ENCODE measurements around the gene GSN. TPM values are rescaled to one million over a fixed set of nuclear protein-coding genes. Genes with fewer than 3 reads are reported as not detected.

GSN gene
- total RNA-seq, 2 experiments from 2014 or later = 2.6 to 2.7 TPM

- POLR2A ChIA-PET = interaction anchor here (1.9 kb wide), 1 partner anchor 55 kb away, joined by 7 read pairs; no protein-coding TSS in a partner anchor
- Histone ChIP-seq H3K9me3 (ENCODE audit: control insufficient read depth in 1 of 2, insufficient read depth in 1 of 2, low read length in 2 of 2) (no peaks in the 10 kb centered on the region), H3K4me3 (ENCODE audit: low read length) (no peak overlapping the region), H3K27ac (ENCODE audit: low read depth in 1 of 2, low read length in 2 of 2) (no peak overlapping the region), H3K36me3 (ENCODE audit: insufficient read depth, low read length) (no peaks in the 10 kb centered on the region), H3K4me1 (ENCODE audit: insufficient read depth, low read length) (peaks cover 25% of the 10 kb centered on the region), H3K27me3 (ENCODE audit: control insufficient read depth in 1 of 2, insufficient read depth in 2 of 2, low read length in 2 of 2) (no peaks in the 10 kb centered on the region)
- H3K27me3 Mint-ChIP-seq = no peaks in the 10 kb centered on the region
- no peak overlapping the region for H3K27ac Mint-ChIP-seq
- H3K36me3 Mint-ChIP-seq (ENCODE audit: low read depth) = no peaks in the 10 kb centered on the region
- CTCF ChIA-PET = interaction anchor here (1.3 to 3.8 kb wide), 16 partner anchors 18 to 705 kb away, joined by 3 to 118 read pairs (median 10); partner anchors contain the start of gene STOM
- intact Hi-C loops (cut with DNase I, micrococcal nuclease) = loop anchor here in 1 of 2 experiments (5.0 kb wide), 1 partner anchor 564 kb away; no protein-coding TSS in a partner anchor
- no peak for ATAC-seq (ENCODE audit: poor library complexity)
- peaks cover 18% of the 10 kb centered on the region for H3K4me1 Mint-ChIP-seq (ENCODE audit: low read depth)
- H3K9me3 Mint-ChIP-seq = no peaks in the 10 kb centered on the region
- DNase-seq = peak in 4 of 14 experiments; percentile 10 to 49 (median 35)
- TF ChIP-seq CTCF (IDR thresholded peaks at IDR 0.05) = no peak
- no peak overlapping the region for H3K4me3 Mint-ChIP-seq
Measured at GRCh38 chr9:121321016-121321503, 53.1 kb downstream of the GSN start.

- Mint-ChIP-seq H3K27me3 (no peaks in the 10 kb centered on the region), H3K4me1 (ENCODE audit: low read depth) (peaks cover 18% of the 10 kb centered on the region), H3K36me3 (ENCODE audit: low read depth) (no peaks in the 10 kb centered on the region), H3K9me3 (no peaks in the 10 kb centered on the region), H3K4me3 (no peak overlapping the region), H3K27ac (no peak overlapping the region)
- intact Hi-C loops (cut with DNase I, micrococcal nuclease) = loop anchor here in 1 of 2 experiments (5.0 kb wide), 1 partner anchor 565 kb away; no protein-coding TSS in a partner anchor
- ATAC-seq (ENCODE audit: poor library complexity) (no peak), DNase-seq (peak in 2 of 14 experiments; percentile 5 to 10)
- H3K36me3 ChIP-seq (ENCODE audit: insufficient read depth, low read length) = no peaks in the 10 kb centered on the region
- TF ChIP-seq CTCF (IDR thresholded peaks at IDR 0.05) = no peak
- no peaks in the 10 kb centered on the region for H3K27me3 ChIP-seq (ENCODE audit: control insufficient read depth in 1 of 2, insufficient read depth in 2 of 2, low read length in 2 of 2)
- H3K9me3 ChIP-seq (ENCODE audit: control insufficient read depth in 1 of 2, insufficient read depth in 1 of 2, low read length in 2 of 2) = no peaks in the 10 kb centered on the region
- H3K27ac ChIP-seq (ENCODE audit: low read depth in 1 of 2, low read length in 2 of 2) = no peak overlapping the region
- ChIA-PET CTCF (interaction anchor here (3.8 kb wide), 1 partner anchor 77 kb away, joined by 118 read pairs; no protein-coding TSS in a partner anchor), POLR2A (no interaction called here)
- H3K4me3 ChIP-seq (ENCODE audit: low read length) = no peak overlapping the region
- peaks cover 25% of the 10 kb centered on the region for H3K4me1 ChIP-seq (ENCODE audit: insufficient read depth, low read length)
Measured at GRCh38 chr9:121322037-121322736, 54.2 kb downstream of the GSN start.

GRCh38 chr9:121322737-121323448 is 54.9 kb downstream of the GSN start:
- H3K27ac ChIP-seq (ENCODE audit: low read depth in 1 of 2, low read length in 2 of 2) = no peak overlapping the region
- H3K4me1 ChIP-seq (ENCODE audit: insufficient read depth, low read length) = peaks cover 25% of the 10 kb centered on the region
- Mint-ChIP-seq H3K9me3 (no peaks in the 10 kb centered on the region), H3K27ac (no peak overlapping the region), H3K4me1 (ENCODE audit: low read depth) (peaks cover 18% of the 10 kb centered on the region), H3K4me3 (no peak overlapping the region), H3K27me3 (no peaks in the 10 kb centered on the region), H3K36me3 (ENCODE audit: low read depth) (no peaks in the 10 kb centered on the region)
- ChIA-PET CTCF (no interaction called here), POLR2A (no interaction called here)
- DNase-seq (no peak), ATAC-seq (ENCODE audit: poor library complexity) (no peak)
- no peaks in the 10 kb centered on the region for H3K27me3 ChIP-seq (ENCODE audit: control insufficient read depth in 1 of 2, insufficient read depth in 2 of 2, low read length in 2 of 2)
- intact Hi-C loops (cut with DNase I, micrococcal nuclease) = loop anchor here in 1 of 2 experiments (5.0 kb wide), 1 partner anchor 566 kb away; no protein-coding TSS in a partner anchor
- H3K9me3 ChIP-seq (ENCODE audit: control insufficient read depth in 1 of 2, insufficient read depth in 1 of 2, low read length in 2 of 2) = no peaks in the 10 kb centered on the region
- TF ChIP-seq CTCF (IDR thresholded peaks at IDR 0.05) = no peak
- H3K4me3 ChIP-seq (ENCODE audit: low read length) = no peak overlapping the region
- no peaks in the 10 kb centered on the region for H3K36me3 ChIP-seq (ENCODE audit: insufficient read depth, low read length)

All from CD4-positive, alpha-beta T cell (primary cell).